HG03457 (cell line): ENCODE data around the gene DMD.
"Not testable (repeated sequence)": the region's sequence is repeated elsewhere in the genome, so short reads cannot be mapped to it uniquely, and the experiment has no call there.

Experiments used
- ATAC-seq: cut with Tn5 transposase; IDR thresholded peaks from one replicate; pipeline ENCODE4 v1.9.1; 2021; ENCODE audit warnings: moderate number of reproducible peaks; ENCODE audit not compliant: unreplicated experiment

DMD gene

GRCh38 chrX:32289356-32289755 lies 922.0 kb downstream of the DMD start:
- no peak for ATAC-seq

DNA sequence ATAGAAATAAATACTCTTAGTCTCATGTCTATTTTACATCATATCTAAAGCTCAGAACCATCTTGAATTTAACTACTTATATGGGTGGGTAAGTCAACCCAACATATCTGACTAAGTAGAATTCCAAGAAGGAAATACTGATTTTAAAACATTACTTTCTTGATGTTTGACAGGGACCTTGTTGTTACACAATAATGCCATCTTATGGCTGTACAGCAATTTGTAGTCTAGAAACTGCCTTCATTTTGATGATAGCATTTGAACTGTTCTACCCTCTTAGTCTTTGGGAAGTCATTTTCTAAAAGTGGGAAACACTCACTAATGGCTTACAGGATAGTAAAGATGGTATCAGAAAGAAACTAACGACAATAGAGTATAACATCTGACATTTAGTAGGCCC lies 929.5 kb downstream of the DMD start:
- ATAC-seq: no peak

- no peak for ATAC-seq
Observed at GRCh38 chrX:32280921-32281320, 930.4 kb downstream of the DMD start.

DNA sequence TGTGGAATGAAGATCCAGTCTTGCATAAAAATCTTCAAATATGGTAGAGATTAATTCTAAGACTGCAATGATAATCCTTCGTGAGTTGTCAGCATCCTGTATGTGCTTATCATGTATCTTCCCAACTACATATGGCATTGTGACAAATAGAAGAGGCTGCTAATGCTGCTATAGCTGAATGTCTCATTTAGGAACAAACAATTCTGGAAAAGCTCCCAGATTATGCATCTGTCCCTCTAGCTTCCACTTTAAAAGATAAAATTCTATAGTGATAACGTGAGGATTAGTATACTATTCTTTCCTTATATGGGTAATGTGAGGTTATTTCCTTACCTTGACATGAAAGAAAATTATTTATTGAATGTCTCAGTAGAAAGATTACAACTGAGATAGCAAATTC lies 930.9 kb downstream of the DMD start:
- no peak for ATAC-seq

DNA sequence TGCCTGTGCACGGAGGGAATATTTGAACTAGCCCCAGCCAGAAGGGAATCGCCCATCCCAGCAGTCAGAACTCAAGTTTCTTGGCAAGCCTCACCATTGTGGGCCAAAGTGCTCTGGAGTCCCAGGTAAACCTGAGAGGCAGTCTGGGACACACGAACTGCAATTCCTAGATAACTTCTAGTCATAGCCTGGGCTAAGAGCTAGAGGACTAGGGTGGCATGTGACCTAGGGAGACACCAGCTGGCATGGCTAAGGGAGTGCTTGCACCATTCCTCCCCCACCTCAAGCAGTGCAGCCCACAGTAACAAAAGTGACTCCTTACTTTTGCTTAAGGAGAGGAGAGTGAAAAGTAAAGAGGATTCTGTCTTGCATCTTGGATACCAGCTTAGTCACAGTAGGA lies 935.2 kb downstream of the DMD start:
- no peak for ATAC-seq

DNA sequence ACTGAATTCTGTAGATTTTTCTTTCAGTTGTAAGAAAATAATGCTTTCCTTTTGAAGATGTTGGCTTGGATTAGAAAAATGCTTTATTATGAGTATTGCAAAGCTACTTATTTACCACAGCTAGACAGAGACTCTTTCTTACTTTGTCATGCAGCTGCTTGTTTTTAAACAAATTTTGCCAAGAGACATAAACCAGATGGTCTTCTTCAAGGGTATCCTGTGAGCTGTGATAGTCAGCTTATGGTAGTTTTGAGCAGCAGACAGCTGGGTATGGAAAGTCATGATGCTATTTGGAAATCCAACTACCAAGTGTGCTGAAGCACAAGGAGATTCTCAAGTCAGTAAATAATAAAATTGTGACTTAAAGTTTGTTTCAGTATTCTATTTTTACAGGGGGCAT lies 941.5 kb downstream of the DMD start:
- no peak for ATAC-seq

DNA sequence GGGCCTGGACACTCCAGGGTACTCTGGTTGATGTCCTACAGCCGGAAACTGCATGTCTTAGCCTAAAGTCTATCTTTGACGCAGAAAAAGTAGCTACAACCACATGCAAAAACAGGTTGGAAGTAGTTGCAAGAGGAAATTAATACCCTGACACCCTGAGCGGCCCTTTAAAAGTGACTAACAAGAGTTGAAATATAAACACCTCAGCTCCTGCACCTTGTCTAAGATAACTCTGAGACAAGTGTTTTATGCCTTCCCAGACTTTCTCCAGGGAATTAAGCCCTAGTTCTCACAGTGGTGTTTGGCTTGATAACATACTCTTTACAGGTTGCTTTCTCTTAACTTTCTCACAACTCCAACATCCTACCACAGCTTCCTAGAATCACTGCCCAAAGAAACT lies 943.1 kb downstream of the DMD start:
- ATAC-seq: no peak

GRCh38 chrX:32267796-32268195 lies 943.6 kb downstream of the DMD start:
- ATAC-seq: no peak

GRCh38 chrX:32246675-32247074 lies 964.7 kb downstream of the DMD start:
- not testable (repeated sequence) for ATAC-seq

GRCh38 chrX:32195611-32196010 lies 1015.7 kb downstream of the DMD start:
- ATAC-seq: no peak

GRCh38 chrX:32191316-32191715 lies 1020.0 kb downstream of the DMD start:
- ATAC-seq: no peak

GRCh38 chrX:32185160-32185559 lies 1026.2 kb downstream of the DMD start:
- ATAC-seq: no peak

GRCh38 chrX:32183066-32183465 lies 1028.3 kb downstream of the DMD start:
- no peak for ATAC-seq

DNA sequence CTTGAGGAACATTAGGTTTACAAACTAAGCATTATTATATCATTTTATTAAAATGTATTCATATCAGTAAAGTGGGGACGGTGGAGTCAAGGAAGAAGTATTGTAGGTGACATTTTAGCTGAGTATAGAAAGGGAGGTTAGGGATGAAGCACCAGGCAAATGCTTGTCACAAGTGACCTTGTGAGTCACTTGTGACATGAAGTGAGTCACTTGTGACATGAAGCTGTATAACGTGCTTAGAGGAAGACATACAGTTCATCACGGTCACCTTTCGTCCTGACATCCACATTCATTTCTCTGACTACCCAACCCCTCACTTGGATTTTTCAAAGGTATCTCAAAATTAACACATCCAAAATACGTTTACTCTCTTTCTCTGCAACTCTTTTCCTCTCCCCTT lies 1034.8 kb downstream of the DMD start:
- ATAC-seq: no peak

- no peak for ATAC-seq
Observed at GRCh38 chrX:32170481-32170880, 1040.9 kb downstream of the DMD start.

DNA sequence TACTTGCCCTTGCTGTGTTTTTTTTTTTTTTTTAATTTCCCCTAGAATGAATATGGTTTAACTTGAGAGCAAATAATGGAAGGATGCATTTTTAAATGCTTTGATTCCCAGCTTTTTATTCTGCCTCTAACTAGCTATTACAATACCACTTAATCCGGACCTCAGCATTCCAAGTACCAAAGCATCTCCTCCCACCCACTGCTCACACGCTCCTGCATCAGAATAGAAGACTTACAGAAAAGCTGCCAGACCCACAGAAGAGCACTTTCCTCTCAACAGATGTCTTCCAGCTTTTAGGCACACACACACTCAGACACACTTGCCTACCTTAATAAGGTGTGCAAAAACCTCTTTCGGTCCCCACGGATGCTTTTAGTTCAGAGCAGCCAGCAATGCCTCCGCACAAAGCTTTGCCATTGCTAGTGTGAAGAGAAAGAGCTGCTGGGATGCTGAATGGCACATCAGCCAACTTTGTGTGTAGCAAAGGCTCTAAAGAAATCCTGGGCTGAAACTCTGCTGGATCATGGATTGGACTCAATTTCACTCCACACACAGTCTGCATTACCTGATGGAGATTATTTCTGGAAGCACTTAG lies 1056.2 kb downstream of the DMD start:
- no peak for ATAC-seq

DNA sequence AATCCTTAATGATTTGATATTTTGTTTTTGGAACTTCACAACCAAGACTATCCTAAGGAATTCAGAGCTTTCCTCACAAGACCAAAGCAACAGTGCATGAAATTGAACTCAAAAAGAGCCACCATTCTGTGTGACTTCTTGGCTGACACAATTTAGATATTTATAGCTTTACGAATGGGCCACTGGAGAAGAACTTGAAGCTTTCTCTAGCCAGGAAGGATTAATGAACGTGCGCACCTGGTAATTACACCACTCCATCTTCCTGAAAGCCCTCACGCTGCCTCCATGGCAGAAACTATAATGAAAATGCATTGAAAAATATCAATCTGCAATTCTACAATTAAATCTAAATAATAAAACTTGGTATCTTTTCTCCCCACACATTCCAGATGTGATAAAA lies 1057.8 kb downstream of the DMD start:
- ATAC-seq: no peak

DNA sequence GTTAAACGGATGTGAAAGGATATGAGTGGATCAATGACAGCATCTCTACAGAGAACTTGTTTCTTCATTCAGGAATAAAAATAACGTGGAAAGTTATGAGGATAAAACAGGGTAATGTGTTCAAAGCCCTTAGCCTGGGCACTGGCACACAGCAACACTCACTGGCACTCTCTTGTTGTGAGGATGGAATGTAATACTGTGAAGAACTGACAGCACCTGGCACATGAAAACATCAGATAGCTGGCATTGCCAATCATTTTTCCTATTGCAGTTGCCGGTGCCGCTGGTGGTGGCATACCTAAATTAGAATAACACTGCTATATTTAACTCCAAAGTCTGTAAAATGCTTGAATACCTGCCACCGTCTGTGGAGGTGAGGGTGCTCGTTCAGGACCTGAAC lies 1061.2 kb downstream of the DMD start:
- ATAC-seq: no peak

DNA sequence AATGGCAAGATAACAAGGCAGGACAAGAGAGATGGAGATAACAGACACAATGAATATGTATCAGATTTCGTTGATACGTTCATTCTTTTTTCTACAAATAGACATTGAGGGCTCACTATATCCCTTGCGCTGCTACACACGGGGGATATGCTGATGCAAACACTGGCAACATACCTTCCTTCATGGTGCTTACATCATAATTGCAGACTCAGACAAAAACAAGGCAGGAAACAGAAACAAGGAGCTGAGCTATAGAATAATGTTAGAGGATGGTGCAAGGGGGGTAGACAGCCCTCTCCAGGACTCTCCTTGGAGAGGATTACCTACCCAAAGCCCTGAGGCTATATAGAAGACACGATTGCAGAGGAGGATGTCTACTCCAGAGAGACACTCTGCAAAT lies 1069.5 kb downstream of the DMD start:
- ATAC-seq: no peak

DNA sequence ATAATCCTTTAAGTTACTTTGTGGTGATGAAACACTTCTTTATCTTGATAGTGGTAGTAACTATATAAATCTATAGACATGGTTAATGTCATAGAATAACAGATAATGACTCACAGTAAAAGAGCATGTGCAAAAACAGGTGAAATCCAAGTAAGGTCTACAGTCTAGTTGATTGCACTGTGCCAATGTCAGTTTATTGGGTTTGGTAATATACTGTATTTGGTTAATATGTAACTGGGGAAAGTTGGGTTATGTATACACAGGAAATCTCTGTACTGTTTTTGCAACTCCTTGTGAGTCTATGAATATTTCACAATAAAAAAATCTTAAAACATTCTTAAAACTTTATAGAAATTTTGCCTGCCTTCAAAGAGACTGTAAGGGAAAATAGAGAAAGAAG lies 1071.9 kb downstream of the DMD start:
- ATAC-seq: no peak

DNA sequence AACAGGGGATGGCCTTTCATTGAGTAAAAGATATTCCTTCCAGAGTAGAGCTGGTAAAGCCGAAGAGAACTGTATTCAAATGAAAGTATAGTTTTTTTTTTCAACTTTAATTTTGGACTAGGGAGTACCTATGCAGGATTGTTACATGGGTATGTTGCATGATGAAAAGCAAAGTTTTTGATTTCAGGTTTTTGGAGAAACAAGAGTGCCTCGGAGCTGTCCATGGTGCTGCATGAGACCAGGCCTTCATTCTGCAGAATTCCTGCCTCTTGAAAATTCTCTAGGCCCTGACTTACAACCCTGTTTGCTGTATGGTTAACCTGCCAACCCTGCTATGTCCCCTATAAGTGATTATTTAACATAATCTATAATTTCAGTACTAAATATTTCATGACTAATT lies 1073.8 kb downstream of the DMD start:
- ATAC-seq: no peak

- ATAC-seq: no peak
Observed at GRCh38 chrX:32126997-32127396, 1084.4 kb downstream of the DMD start.

- no peak for ATAC-seq
Observed at GRCh38 chrX:32118832-32119231, 1092.5 kb downstream of the DMD start.

- no peak for ATAC-seq
Observed at GRCh38 chrX:32116047-32116446, 1095.3 kb downstream of the DMD start.
